Lung (tissue), 12 donors: ENCODE data around the gene KLF6. TPM values are rescaled to one million over a fixed set of nuclear protein-coding genes. Genes with fewer than 3 reads are reported as not detected.

Experiments used
- ATAC-seq: fragments of 200-7000 bp; cut with Tn5 transposase; one replicate; pipeline ENCODE4 v1.9.1; 2020; ENCODE audit warnings: moderate number of reproducible peaks; ENCODE audit not compliant: insufficient read depth, low FRiP score
- DNase-seq, 3 donors: peaks; one replicate each; pipeline ENCODE4 v3.0.0-alpha.2; 2013 to 2017
- H3K27ac ChIP-seq, 2 donors: one replicate each; pipeline ENCODE4 v1.5.1; 2013; ENCODE audit warnings: mild to moderate bottlenecking in 2 of 2, moderate library complexity in 2 of 2, control low read depth in 1 of 2, inconsistent platforms in 1 of 2, low read depth in 1 of 2, low read length in 1 of 2
- H3K27me3 ChIP-seq, 3 donors: one replicate each; pipeline ENCODE4 v1.5.1; 2013; ENCODE audit warnings: low read length in 2 of 3; ENCODE audit not compliant: control insufficient read depth in 3 of 3, insufficient read depth in 3 of 3
- H3K36me3 ChIP-seq, 4 donors: one replicate each; pipeline ENCODE4 v1.5.1; 2013; ENCODE audit warnings: low read length in 4 of 4, mild to moderate bottlenecking in 1 of 4, moderate library complexity in 1 of 4; ENCODE audit not compliant: control insufficient read depth in 4 of 4, insufficient read depth in 4 of 4
- H3K4me1 ChIP-seq, 5 donors: one replicate each; pipeline ENCODE4 v1.5.1; 2013; ENCODE audit warnings: low read length in 5 of 5, mild to moderate bottlenecking in 2 of 5, moderate library complexity in 1 of 5; ENCODE audit not compliant: control insufficient read depth in 5 of 5, insufficient read depth in 5 of 5
- H3K4me3 ChIP-seq: one replicate; pipeline ENCODE4 v1.5.1; 2013; ENCODE audit warnings: mild to moderate bottlenecking, control low read depth, moderate library complexity
- H3K9ac ChIP-seq, 2 donors: one replicate each; pipeline ENCODE4 v1.5.1; 2013; ENCODE audit warnings: low read length in 2 of 2, control low read depth in 1 of 2; ENCODE audit not compliant: insufficient read depth in 1 of 2
- H3K9me3 ChIP-seq, 4 donors: one replicate each; pipeline ENCODE4 v1.5.1; 2013; ENCODE audit warnings: low read length in 3 of 4, mild to moderate bottlenecking in 1 of 4, moderate library complexity in 1 of 4; ENCODE audit not compliant: control insufficient read depth in 4 of 4, insufficient read depth in 3 of 4
- CTCF ChIP-seq: IDR thresholded peaks from 2 replicates; pipeline ENCODE4 v1.5.1; 2012; ENCODE audit warnings: mild to moderate bottlenecking; ENCODE audit errors: control extremely low read depth, extremely low read depth
- WGBS, 2 donors: extraction: QIAGEN DNeasy Blood & Tissue Kit; methylation state at CpG; one replicate each; pipeline ENCODE4 v1.1.7; 2013; 5-methylcytosine and 5-hydroxymethylcytosine counted together
- polyA plus RNA-seq, 2 donors: library from polyadenylated mRNA; stranded (reverse); fragments of 200-250 nt; gene quantifications; one replicate each; pipeline ENCODE4 v1.2.1, GENCODE V29; 2013
- total RNA-seq, 2 donors: library from RNA; depleted of rRNA in 1 of 2; stranded (reverse); fragments of >200 nt in 1 of 2; gene quantifications; one replicate each; pipeline ENCODE4 v1.2.1, GENCODE V29; 2014 to 2021
- donor health status: control.
- donor health status: control.
- donor health status: Bipolar disorder and iron deficiency.
- donor health status: healthy.
- donor health status: DM: yes; HTN: yes; CAD: no.

Gene KLF6
- total and polyA plus RNA-seq, 4 donors, result 45.6 to 264 (median 160) TPM

- H3K4me3 ChIP-seq, result no peak overlapping the region
- no peaks in the 10 kb centered on the region for H3K36me3 ChIP-seq
- WGBS, 2 donors, result 84 to 93% methylated on average over 14 of the region's 14 CpGs
- no peak overlapping the region for H3K9ac ChIP-seq
- ATAC-seq (no peak), DNase-seq (no peak)
- no peak for TF ChIP-seq CTCF
- H3K9me3 ChIP-seq, result no peaks in the 10 kb centered on the region
- H3K4me1 ChIP-seq, result peaks cover 5 to 14% (median 6%) of the 10 kb centered on the region in 5 donors
- peaks cover 0 to 5% (median 0%) of the 10 kb centered on the region in 3 donors for H3K27me3 ChIP-seq
- H3K27ac ChIP-seq, result peak overlapping the region; percentile 67 to 83
These were observed 29.3 kb downstream of the KLF6 start for GRCh38 chr10:3755440-3756359.

GRCh38 chr10:3754727-3755439, 30.1 kb downstream of the KLF6 start:
- DNase-seq, result no peak
- H3K9me3 ChIP-seq, result no peaks in the 10 kb centered on the region
- no peaks in the 10 kb centered on the region for H3K36me3 ChIP-seq
- H3K27ac ChIP-seq, result peak overlapping the region; percentile 69 to 83
- peak; percentile 73 for ATAC-seq
- TF ChIP-seq CTCF, result no peak
- 44 to 66% methylated on average over 9 of the region's 9 CpGs for WGBS, 2 donors
- H3K4me3 ChIP-seq, result no peak overlapping the region
- no peak overlapping the region for H3K9ac ChIP-seq
- peaks cover 8 to 16% (median 11%) of the 10 kb centered on the region in 5 donors for H3K4me1 ChIP-seq
- H3K27me3 ChIP-seq, result peaks cover 0 to 5% (median 0%) of the 10 kb centered on the region in 3 donors

- peaks cover 9 to 25% (median 11%) of the 10 kb centered on the region in 5 donors for H3K4me1 ChIP-seq
- DNase-seq (peak; percentile 64 to 68 (median 67)), ATAC-seq (no peak)
- no peak overlapping the region for H3K27ac ChIP-seq
- H3K9me3 ChIP-seq, result no peaks in the 10 kb centered on the region
- no peaks in the 10 kb centered on the region for H3K36me3 ChIP-seq
- 84 to 90% methylated on average over 8 of the region's 8 CpGs for WGBS, 2 donors
- TF ChIP-seq CTCF, result no peak
- H3K9ac ChIP-seq, result no peak overlapping the region
- H3K27me3 ChIP-seq, result no peaks in the 10 kb centered on the region
- H3K4me3 ChIP-seq, result no peak overlapping the region
These were observed 34.2 kb downstream of the KLF6 start for GRCh38 chr10:3750854-3751253.
